ENCODE data around the gene TMEM163. TPM values are rescaled to one million over a fixed set of nuclear protein-coding genes. Genes with fewer than 3 reads are reported as not detected.
A peak's percentile ranks its signal among the peaks of the same experiment; 100 is the strongest.

TMEM163 gene
- total RNA-seq, 1 donor, result not detected

GRCh38 chr2:134713176-134713575 lies 5.6 kb downstream of the TMEM163 start:
- H3K4me2 ChIP-seq (ENCODE audit: insufficient read depth, low read length), result no peak overlapping the region
- no peaks in the 10 kb centered on the region for H3K9me3 ChIP-seq (ENCODE audit: low read depth, low read length)
- H4K20me1 ChIP-seq (ENCODE audit: insufficient read depth, low read length), result no peaks in the 10 kb centered on the region
- H2AFZ ChIP-seq (ENCODE audit: low read length), result peak overlapping the region; percentile 29
- H3K27me3 ChIP-seq (ENCODE audit: insufficient read depth, low read length), result peaks cover 40% of the 10 kb centered on the region
- no peaks in the 10 kb centered on the region for H3K79me2 ChIP-seq (ENCODE audit: insufficient read depth, low read length)
- H3K36me3 ChIP-seq (ENCODE audit: insufficient read depth, low read length), result no peaks in the 10 kb centered on the region
- TF ChIP-seq, protein P1, sequence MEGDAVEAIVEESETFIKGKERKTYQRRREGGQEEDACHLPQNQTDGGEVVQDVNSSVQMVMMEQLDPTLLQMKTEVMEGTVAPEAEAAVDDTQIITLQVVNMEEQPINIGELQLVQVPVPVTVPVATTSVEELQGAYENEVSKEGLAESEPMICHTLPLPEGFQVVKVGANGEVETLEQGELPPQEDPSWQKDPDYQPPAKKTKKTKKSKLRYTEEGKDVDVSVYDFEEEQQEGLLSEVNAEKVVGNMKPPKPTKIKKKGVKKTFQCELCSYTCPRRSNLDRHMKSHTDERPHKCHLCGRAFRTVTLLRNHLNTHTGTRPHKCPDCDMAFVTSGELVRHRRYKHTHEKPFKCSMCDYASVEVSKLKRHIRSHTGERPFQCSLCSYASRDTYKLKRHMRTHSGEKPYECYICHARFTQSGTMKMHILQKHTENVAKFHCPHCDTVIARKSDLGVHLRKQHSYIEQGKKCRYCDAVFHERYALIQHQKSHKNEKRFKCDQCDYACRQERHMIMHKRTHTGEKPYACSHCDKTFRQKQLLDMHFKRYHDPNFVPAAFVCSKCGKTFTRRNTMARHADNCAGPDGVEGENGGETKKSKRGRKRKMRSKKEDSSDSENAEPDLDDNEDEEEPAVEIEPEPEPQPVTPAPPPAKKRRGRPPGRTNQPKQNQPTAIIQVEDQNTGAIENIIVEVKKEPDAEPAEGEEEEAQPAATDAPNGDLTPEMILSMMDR (IDR thresholded peaks at IDR 0.05; ENCODE audit: extremely low read depth, low read depth, low read length), result no peak
- H3K4me1 ChIP-seq (ENCODE audit: insufficient read depth, low read length), result no peaks in the 10 kb centered on the region
- no peak for DNase-seq (ENCODE audit: insufficient read length, low spot score, missing footprints)
- no peak overlapping the region for H3K27ac ChIP-seq (ENCODE audit: low read depth, low read length)
- H3K4me3 ChIP-seq (ENCODE audit: insufficient read depth, low read length), result no peak overlapping the region

DNA sequence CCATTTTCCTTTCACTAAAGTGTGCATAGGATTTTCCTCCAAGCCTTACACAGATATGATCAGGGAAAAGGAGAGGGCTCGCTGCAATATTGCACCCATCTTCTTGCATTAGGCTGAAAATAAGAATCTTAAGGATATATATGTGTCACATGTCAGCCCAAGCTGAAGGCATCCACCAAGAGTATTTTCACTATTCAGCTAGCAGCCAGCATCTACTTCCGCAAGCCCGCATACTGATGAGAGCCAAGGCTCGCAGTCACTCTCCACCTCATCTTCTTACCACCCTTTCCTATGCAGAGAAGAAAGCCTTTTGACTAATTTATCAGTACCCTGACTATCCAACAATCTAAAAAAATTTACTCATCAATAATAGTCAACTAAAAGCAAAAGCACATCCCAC lies 6.1 kb downstream of the TMEM163 start:
- TF ChIP-seq, protein P1 (IDR thresholded peaks at IDR 0.05; ENCODE audit: extremely low read depth, low read depth, low read length), result no peak
- Histone ChIP-seq H2AFZ (ENCODE audit: low read length) (peak overlapping the region; percentile 29), H3K36me3 (ENCODE audit: insufficient read depth, low read length) (no peaks in the 10 kb centered on the region), H3K9me3 (ENCODE audit: low read depth, low read length) (no peaks in the 10 kb centered on the region), H3K4me3 (ENCODE audit: insufficient read depth, low read length) (no peak overlapping the region), H3K27ac (ENCODE audit: low read depth, low read length) (no peak overlapping the region), H3K79me2 (ENCODE audit: insufficient read depth, low read length) (no peaks in the 10 kb centered on the region), H3K4me2 (ENCODE audit: insufficient read depth, low read length) (no peak overlapping the region), H4K20me1 (ENCODE audit: insufficient read depth, low read length) (no peaks in the 10 kb centered on the region), H3K27me3 (ENCODE audit: insufficient read depth, low read length) (peaks cover 36% of the 10 kb centered on the region), H3K4me1 (ENCODE audit: insufficient read depth, low read length) (no peaks in the 10 kb centered on the region)
- DNase-seq (ENCODE audit: insufficient read length, low spot score, missing footprints), result no peak

- no peaks in the 10 kb centered on the region for H3K9me3 ChIP-seq (ENCODE audit: low read depth, low read length)
- TF ChIP-seq, protein P1 (IDR thresholded peaks at IDR 0.05; ENCODE audit: extremely low read depth, low read depth, low read length), result no peak
- no peak for DNase-seq (ENCODE audit: insufficient read length, low spot score, missing footprints)
- H3K4me2 ChIP-seq (ENCODE audit: insufficient read depth, low read length), result no peak overlapping the region
- H3K79me2 ChIP-seq (ENCODE audit: insufficient read depth, low read length), result no peaks in the 10 kb centered on the region
- H3K27me3 ChIP-seq (ENCODE audit: insufficient read depth, low read length), result peaks cover 32% of the 10 kb centered on the region
- no peak overlapping the region for H3K4me3 ChIP-seq (ENCODE audit: insufficient read depth, low read length)
- H3K36me3 ChIP-seq (ENCODE audit: insufficient read depth, low read length), result no peaks in the 10 kb centered on the region
- no peaks in the 10 kb centered on the region for H4K20me1 ChIP-seq (ENCODE audit: insufficient read depth, low read length)
- no peaks in the 10 kb centered on the region for H3K4me1 ChIP-seq (ENCODE audit: insufficient read depth, low read length)
- no peak overlapping the region for H3K27ac ChIP-seq (ENCODE audit: low read depth, low read length)
- no peak overlapping the region for H2AFZ ChIP-seq (ENCODE audit: low read length)
Measured at GRCh38 chr2:134712299-134712698, 6.5 kb downstream of the TMEM163 start.

DNA sequence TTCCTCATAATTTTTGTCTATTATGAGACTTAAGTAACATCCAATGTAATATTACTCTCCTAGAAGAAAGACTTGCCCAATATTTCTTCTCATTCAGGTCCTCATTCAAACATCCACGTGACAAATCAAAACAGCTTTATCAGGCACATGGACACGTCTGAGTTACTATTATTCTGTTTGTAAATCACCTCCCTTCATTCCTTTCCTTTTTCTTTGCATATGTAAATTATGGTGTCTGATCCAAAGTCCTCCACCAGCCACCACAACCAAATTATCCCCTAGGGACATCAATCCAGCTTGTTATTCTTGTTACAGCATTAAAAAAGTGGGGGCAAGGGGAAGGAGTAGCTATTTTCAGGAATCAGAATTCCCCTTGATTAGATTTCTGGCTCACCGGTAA lies 7.1 kb downstream of the TMEM163 start:
- Histone ChIP-seq H2AFZ (ENCODE audit: low read length) (no peak overlapping the region), H3K27me3 (ENCODE audit: insufficient read depth, low read length) (peaks cover 25% of the 10 kb centered on the region), H3K79me2 (ENCODE audit: insufficient read depth, low read length) (no peaks in the 10 kb centered on the region), H3K36me3 (ENCODE audit: insufficient read depth, low read length) (no peaks in the 10 kb centered on the region), H3K4me2 (ENCODE audit: insufficient read depth, low read length) (no peak overlapping the region), H3K27ac (ENCODE audit: low read depth, low read length) (no peak overlapping the region), H3K4me1 (ENCODE audit: insufficient read depth, low read length) (no peaks in the 10 kb centered on the region), H3K4me3 (ENCODE audit: insufficient read depth, low read length) (no peak overlapping the region), H3K9me3 (ENCODE audit: low read depth, low read length) (no peaks in the 10 kb centered on the region), H4K20me1 (ENCODE audit: insufficient read depth, low read length) (no peaks in the 10 kb centered on the region)
- DNase-seq (ENCODE audit: insufficient read length, low spot score, missing footprints), result no peak
- TF ChIP-seq, protein P1 (IDR thresholded peaks at IDR 0.05; ENCODE audit: extremely low read depth, low read depth, low read length), result no peak

Data from osteoblast (primary cell).